Placental pericyte (primary cell): ENCODE measurements around the gene TRAPPC14. TPM values are rescaled to one million over a fixed set of nuclear protein-coding genes. Genes with fewer than 3 reads are reported as not detected.

Experiments used
- total RNA-seq: library from RNA; depleted of rRNA; stranded (reverse); fragments of >200 nt; gene quantifications from 2 replicates; pipeline ENCODE4 v1.2.3, GENCODE V29; 2012

The TRAPPC14 gene, protein sequence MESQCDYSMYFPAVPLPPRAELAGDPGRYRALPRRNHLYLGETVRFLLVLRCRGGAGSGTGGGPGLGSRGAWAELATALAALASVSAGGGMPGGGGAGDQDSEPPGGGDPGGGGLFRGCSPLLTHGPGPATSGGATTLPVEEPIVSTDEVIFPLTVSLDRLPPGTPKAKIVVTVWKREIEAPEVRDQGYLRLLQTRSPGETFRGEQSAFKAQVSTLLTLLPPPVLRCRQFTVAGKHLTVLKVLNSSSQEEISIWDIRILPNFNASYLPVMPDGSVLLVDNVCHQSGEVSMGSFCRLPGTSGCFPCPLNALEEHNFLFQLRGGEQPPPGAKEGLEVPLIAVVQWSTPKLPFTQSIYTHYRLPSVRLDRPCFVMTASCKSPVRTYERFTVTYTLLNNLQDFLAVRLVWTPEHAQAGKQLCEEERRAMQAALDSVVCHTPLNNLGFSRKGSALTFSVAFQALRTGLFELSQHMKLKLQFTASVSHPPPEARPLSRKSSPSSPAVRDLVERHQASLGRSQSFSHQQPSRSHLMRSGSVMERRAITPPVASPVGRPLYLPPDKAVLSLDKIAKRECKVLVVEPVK
- 10.9 and 12.7 TPM in 2 replicates for total RNA-seq

DNA sequence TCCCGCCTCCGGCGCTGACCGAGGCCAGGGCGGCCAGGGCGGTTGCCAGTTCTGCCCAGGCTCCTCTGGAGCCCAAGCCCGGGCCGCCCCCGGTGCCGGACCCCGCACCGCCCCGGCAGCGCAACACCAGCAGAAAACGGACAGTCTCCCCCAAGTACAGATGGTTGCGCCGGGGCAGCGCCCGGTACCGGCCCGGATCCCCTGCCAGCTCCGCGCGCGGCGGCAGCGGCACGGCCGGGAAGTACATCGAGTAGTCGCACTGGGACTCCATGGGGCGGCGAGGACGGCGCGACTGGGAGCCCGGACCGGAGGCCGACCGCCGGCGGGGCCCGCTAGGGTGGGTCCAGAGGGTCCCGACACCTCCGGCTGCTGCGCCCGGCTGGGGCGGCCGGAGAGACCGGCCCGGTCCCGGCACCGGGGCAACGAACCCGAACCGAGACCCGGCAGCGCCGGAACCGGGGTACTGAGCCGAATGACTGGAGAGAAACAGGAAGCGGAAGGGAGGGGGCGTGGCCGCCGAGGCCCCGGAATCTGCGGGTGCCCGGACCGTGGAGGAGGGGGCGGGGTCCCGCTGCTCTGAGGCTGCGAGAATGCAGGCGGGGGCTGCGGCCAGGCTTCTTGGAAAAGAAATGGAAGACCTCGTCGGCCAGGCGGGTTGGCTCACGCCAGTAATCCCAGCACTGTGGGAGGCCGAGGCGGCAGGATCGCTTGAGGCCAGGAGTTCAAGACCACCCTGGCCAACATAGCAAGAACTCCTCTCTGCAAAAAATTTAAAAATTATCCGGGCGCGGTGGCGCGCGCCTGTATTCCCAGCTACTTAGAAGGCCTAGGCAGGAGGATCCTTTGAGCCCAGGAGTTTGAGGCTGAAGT is at the start of gene TRAPPC14:
Gene TRAPPC14 (minus strand): TSS at position 495 of the 870 bp plus-strand sequence. CDS start 224 bp downstream, at position 271.

DNA sequence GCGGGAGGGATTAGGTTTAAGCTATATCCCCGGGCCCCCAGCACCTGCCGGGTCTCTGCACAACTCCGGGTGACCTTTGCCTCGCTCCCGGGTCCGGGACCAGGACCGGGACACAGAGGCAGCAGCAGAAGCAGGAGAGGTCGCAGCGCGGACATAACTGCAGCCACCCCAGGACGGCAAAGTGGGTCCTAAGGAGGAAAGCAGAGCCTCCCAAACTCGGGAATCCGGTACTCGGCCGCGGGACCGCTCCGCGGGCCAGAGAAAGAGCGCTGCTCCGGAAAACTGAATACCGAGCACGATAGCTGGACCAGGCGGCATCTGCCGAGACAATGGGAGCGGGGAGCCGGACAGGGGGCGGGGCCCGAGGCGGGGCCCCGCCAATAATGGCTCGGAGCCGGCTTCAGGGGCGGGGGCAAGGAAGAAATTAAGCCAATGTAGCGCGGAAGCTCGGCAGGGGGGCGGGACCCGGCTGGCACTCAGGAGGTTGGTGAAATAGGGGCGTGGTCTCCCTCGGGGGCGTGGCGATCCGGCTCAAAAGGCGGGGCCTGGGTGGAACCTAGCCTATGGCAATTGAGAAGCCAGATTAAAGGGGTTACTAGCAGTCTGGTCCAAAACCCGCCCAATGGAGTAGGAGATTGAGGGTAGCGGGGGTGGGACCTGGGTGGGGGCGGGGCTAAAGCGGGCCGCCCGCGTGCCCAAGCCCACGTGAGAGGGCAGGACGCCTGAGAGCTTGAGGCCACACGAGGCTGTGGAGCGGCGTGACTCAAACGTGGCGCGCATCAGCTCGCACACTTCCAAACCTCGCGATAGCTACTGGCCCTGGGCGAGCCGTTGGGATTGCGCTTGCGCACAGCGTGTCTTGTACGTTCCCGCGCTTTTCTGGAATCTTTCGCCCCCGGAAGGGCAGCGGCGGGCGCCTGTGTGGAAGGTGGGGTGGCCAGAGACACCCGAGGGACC is 18.8 kb upstream of the TRAPPC14 start, which contains the start of the genes GPC2 and STAG3:
Gene GPC2 (minus strand): TSS at position 337 of the 957 bp plus-strand sequence. CDS start 182 bp downstream, at position 155.
Gene STAG3 (plus strand): TSS at position 874 of the 957 bp plus-strand sequence. CDS start 2,639 bp downstream, outside the sequence.

DNA sequence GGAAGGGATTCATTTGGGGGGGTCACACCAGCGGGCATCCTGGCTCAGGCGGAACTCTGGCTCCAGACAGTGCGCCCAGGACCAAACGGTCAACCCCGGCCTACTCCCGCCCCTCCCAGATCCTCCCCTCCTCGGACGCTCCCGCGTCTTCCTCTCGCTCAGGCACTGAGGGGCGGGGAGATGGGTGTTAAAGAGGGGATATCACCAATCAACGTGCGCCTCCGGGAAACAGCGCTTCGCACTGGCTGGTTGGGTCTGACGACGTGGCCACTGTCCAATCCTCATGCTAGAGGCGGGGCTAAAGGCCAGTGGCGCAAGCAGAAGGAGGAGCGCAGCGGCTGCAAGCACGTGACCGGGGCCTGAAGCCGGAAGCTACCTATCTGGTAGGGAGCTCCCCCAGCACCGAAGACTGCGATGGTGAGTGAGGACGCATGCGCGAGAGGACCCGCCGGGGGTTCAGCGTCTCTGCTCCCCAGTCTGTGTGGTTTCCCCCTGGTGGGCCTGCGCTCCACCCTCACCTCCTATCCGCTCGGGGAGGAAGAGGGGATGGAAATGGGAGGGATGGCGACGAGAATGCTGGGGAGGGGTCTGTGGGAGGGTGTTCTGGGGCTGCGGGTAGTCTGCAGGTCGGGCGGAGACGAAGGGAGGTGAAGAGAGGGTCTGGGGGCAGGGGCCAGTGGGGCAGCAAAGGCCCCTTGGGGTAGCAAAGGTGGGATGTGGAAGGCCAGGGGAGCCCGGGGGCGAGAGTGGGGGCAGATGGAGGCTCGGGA is 9.8 kb downstream of the TRAPPC14 start, which contains the start of gene LAMTOR4:
Gene LAMTOR4 (plus strand): TSS at position 360 of the 770 bp plus-strand sequence. CDS start 55 bp downstream, at position 415.

DNA sequence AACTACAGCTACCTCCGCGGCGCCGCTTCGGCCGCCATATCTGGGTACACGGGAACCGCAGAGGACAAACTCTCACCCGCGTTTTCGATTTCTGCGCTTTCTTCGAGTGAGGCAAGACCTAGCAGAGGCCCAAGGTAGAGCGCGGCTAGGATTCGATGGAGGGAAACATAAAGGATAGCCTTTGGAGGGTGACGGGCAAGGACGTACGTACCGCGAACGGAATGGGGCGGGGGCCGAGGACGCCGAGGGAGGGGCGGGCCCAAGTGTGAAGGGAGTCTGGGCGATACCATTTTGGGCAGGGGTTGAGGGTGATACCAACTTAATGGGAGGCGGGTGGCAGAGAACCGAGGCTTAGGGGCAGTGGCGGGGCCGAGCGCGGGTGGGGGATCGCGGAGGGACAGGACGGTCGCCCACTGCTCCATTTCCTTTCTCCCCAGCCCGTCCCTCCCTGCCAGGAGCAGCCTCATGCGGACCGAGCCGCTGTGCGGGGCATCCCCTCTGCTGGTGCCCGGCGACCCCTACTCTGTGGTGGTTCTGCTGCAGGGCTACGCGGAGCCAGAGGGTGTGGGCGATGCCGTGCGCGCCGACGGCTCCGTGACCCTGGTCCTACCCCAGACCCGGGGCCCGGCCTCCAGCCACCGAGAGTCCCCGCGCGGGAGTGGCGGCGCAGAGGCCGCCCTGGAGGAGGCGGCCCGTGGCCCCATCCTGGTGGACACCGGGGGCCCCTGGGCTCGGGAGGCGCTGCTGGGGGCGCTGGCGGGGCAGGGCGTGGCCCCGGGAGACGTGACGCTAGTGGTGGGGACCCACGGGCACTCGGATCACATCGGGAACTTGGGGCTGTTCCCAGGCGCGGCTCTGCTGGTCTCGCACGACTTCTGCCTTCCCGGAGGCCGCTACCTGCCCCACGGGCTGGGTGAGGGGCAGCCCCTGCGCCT is 31.3 kb downstream of the TRAPPC14 start, which contains the start of gene MBLAC1:
Gene MBLAC1 (plus strand): TSS at position 37 of the 935 bp plus-strand sequence. CDS start 429 bp downstream, at position 466.

DNA sequence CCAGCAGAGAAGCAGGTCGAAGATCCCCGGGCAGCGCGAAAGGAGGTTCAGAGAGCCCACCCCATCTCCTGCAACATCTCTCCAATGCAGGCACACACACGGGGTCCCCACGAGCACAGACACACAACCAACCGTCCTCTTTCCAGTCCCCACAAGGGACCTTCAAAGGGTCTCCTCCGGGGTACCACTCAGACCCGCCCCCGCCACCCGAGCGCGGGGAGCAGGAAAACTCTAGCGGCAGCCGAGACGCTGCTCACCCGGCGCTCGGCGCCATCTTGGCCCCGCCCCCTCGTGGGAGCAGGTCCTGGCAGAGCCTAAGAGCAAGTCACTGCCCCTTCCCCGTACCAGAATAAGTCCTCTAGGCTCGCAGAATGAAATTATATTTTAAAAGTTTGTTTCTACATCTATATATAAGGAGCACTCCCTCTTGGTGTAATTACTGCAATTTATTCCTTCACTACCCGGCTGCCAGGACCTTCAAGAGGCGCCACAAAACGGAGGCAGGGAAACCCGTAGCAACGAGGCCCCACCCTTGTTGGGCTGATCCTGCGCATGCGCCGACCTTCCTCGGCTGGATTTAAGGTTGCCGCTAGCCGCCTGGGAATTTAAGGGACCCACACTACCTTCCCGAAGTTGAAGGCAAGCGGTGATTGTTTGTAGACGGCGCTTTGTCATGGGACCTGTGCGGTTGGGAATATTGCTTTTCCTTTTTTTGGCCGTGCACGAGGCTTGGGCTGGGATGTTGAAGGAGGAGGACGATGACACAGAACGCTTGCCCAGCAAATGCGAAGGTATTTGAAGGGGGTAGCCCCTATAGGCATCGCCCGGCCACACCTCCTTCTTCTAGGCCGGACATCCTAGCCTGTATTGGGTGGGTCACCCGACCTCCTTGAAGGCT is 39.2 kb downstream of the TRAPPC14 start, which contains the start of the genes CNPY4 and TAF6:
Gene CNPY4 (plus strand): TSS at position 563 of the 898 bp plus-strand sequence. CDS start 111 bp downstream, at position 674.
Gene TAF6 (minus strand): TSS at position 287 of the 898 bp plus-strand sequence. CDS start 5,149 bp downstream, outside the sequence.

Other genes starting within 250 kb of the TRAPPC14 start
- 12.9 and 26.9 TPM in 2 replicates for gene TRIM4, start 239.2 kb downstream of the TRAPPC14 start, total RNA-seq
- not detected in 2 replicates for gene GJC3, start 229.1 kb downstream of the TRAPPC14 start, total RNA-seq
- not detected in 2 replicates for gene AZGP1, start 182.7 kb downstream of the TRAPPC14 start, total RNA-seq
- 31.9 and 33.3 TPM in 2 replicates for gene ZKSCAN1, start 143.1 kb downstream of the TRAPPC14 start, total RNA-seq
- gene ZSCAN21, start 108.9 kb downstream of the TRAPPC14 start, total RNA-seq, result 7.9 and 10.5 TPM in 2 replicates
- gene ZNF3, start 77.0 kb downstream of the TRAPPC14 start, total RNA-seq, result 31.7 and 41.1 TPM in 2 replicates
- 122 and 154 TPM in 2 replicates for gene COPS6, start 69.8 kb downstream of the TRAPPC14 start, total RNA-seq
- gene MCM7, start 57.3 kb downstream of the TRAPPC14 start, total RNA-seq, result 24.1 and 179 TPM in 2 replicates
- gene AP4M1, start 57.1 kb downstream of the TRAPPC14 start, total RNA-seq, result 26.7 and 26.9 TPM in 2 replicates
- gene TAF6, start 39.4 kb downstream of the TRAPPC14 start, total RNA-seq, result 43.8 and 74.3 TPM in 2 replicates
- gene CNPY4, start 39.1 kb downstream of the TRAPPC14 start, total RNA-seq, result 19.3 and 30.9 TPM in 2 replicates
- 2.6 and 2.9 TPM in 2 replicates for gene MBLAC1, start 31.8 kb downstream of the TRAPPC14 start, total RNA-seq
- 41.8 and 67.4 TPM in 2 replicates for gene LAMTOR4, start 9.8 kb downstream of the TRAPPC14 start, total RNA-seq
- 2.2 and 2.6 TPM in 2 replicates for gene GAL3ST4, start 9.9 kb upstream of the TRAPPC14 start, total RNA-seq
- 0.66 and 1.9 TPM in 2 replicates for gene GPC2, start 18.7 kb upstream of the TRAPPC14 start, total RNA-seq
- 0.44 and 1.1 TPM in 2 replicates for gene STAG3, start 19.2 kb upstream of the TRAPPC14 start, total RNA-seq
- gene PVRIG, start 61.2 kb upstream of the TRAPPC14 start, total RNA-seq, result not detected in 2 replicates
- gene SPDYE3, start 149.0 kb upstream of the TRAPPC14 start, total RNA-seq, result not detected in 2 replicates
- gene PILRB, start 199.4 kb upstream of the TRAPPC14 start, total RNA-seq, result 7.0 and 19.8 TPM in 2 replicates
- not detected in 2 replicates for gene PILRA, start 214.8 kb upstream of the TRAPPC14 start, total RNA-seq